Breast epithelium (tissue), 4 donors: ENCODE results near the gene CNTNAP2. TPM values are rescaled to one million over a fixed set of nuclear protein-coding genes. Genes with fewer than 3 reads are reported as not detected.

ENCODE experiments used
- DNase-seq, 2 donors: peaks; one replicate each; pipeline ENCODE4 v3.0.0-alpha.2; 2019; ENCODE audit warnings: low spot score in 2 of 2
- H3K27ac ChIP-seq, 2 donors: fragments of 200-600 bp; sonication (generic) in 1 of 2; one replicate each; pipeline ENCODE4 v1.5.1; 2016 to 2019; ENCODE audit warnings: mild to moderate bottlenecking in 1 of 2
- H3K27me3 ChIP-seq, 2 donors: fragments of 200-600 bp; sonication (generic) in 1 of 2; one replicate each; pipeline versions ENCODE4 v1.5.1 to v1.6.0; 2017 to 2019; ENCODE audit warnings: control low read depth in 1 of 2, mild to moderate bottlenecking in 1 of 2
- H3K36me3 ChIP-seq: fragments of 200-600 bp; one replicate; pipeline ENCODE4 v1.5.1; 2019
- H3K4me1 ChIP-seq, 2 donors: fragments of 200-600 bp; sonication (generic); one replicate each; pipeline ENCODE4 v1.5.1; 2016 to 2019; ENCODE audit warnings: control low read depth in 1 of 2
- H3K4me3 ChIP-seq, 3 donors: fragments of 200-600 bp; sonication (generic); 1 replicate in 2 of 3; 2 replicates in 1 of 3; pipeline ENCODE4 v1.5.1; 2016 to 2019; ENCODE audit warnings: mild to moderate bottlenecking in 3 of 3, moderate library complexity in 2 of 3
- H3K9me3 ChIP-seq, 2 donors: fragments of 200-600 bp; sonication (generic) in 1 of 2; one replicate each; pipeline ENCODE4 v1.5.1; 2016 to 2019; ENCODE audit warnings: control low read depth in 1 of 2
- POLR2A ChIP-seq: fragments of 450-650 bp; IDR thresholded peaks from one replicate; pipeline ENCODE4 v1.6.1; 2016; ENCODE audit warnings: antibody characterized with exemption, mild to moderate bottlenecking, moderate library complexity
- POLR2AphosphoS5 ChIP-seq, 3 donors: sonication (generic); formaldehyde crosslinking; IDR thresholded peaks; one replicate each; pipeline ENCODE4 v1.6.1; 2017; ENCODE audit warnings: antibody characterized with exemption in 3 of 3
- intact Hi-C: fragments of 100-400 bp; cut with DNase I; formaldehyde crosslinking; loops from one replicate; pipeline ENCODE4 v1.15.1; 2023; ENCODE audit warnings: low total_unique reads
- total RNA-seq, 3 donors: library from RNA; depleted of rRNA; stranded (reverse); fragments of >200 nt; gene quantifications; one replicate each; pipeline ENCODE4 v1.1.0, GENCODE V29; 2016
- TF ChIP-seq, protein P1 (sequence below), 3 donors: fragments of 450-650 bp; IDR thresholded peaks; one replicate each; pipeline ENCODE4 v1.5.1; 2016 to 2017; ENCODE audit warnings: antibody characterized with exemption in 3 of 3, mild to moderate bottlenecking in 3 of 3, moderate library complexity in 3 of 3

Gene CNTNAP2
- total RNA-seq, 3 donors from 2014 or later: 0.29 to 0.66 TPM; not detected in 1

DNA sequence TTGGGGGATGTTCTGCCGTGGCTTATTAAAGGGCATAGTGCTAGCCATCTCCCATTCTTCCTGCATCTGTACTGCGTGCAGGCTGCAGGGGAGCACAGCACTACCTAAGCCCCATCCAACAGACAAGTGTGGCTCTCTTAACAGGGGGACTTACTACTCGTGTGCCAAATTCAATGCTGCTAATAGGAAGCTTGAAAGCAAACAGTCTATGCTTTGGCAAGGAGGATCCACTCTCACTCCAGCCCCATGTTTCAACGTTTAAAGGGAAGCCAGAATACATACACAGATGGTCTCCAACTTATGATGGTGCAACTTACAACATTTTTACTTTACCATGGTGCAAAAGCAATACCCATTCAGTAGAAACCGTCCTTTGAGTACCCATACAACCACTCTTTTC is 2245.9 kb downstream of the CNTNAP2 start:
- Histone ChIP-seq H3K27ac (no peak overlapping the region), H3K27me3 (no peaks in the 10 kb centered on the region), H3K4me1 (no peaks in the 10 kb centered on the region), H3K9me3 (no peaks in the 10 kb centered on the region), H3K36me3 (no peaks in the 10 kb centered on the region), H3K4me3 (no peak overlapping the region)
- no peak for TF ChIP-seq POLR2A
- TF ChIP-seq, protein P1, sequence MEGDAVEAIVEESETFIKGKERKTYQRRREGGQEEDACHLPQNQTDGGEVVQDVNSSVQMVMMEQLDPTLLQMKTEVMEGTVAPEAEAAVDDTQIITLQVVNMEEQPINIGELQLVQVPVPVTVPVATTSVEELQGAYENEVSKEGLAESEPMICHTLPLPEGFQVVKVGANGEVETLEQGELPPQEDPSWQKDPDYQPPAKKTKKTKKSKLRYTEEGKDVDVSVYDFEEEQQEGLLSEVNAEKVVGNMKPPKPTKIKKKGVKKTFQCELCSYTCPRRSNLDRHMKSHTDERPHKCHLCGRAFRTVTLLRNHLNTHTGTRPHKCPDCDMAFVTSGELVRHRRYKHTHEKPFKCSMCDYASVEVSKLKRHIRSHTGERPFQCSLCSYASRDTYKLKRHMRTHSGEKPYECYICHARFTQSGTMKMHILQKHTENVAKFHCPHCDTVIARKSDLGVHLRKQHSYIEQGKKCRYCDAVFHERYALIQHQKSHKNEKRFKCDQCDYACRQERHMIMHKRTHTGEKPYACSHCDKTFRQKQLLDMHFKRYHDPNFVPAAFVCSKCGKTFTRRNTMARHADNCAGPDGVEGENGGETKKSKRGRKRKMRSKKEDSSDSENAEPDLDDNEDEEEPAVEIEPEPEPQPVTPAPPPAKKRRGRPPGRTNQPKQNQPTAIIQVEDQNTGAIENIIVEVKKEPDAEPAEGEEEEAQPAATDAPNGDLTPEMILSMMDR (IDR thresholded peaks at IDR 0.05): no peak
- TF ChIP-seq POLR2AphosphoS5 (IDR thresholded peaks at IDR 0.05): no peak
- DNase-seq: no peak
- intact Hi-C loops: no loop called here

DNA sequence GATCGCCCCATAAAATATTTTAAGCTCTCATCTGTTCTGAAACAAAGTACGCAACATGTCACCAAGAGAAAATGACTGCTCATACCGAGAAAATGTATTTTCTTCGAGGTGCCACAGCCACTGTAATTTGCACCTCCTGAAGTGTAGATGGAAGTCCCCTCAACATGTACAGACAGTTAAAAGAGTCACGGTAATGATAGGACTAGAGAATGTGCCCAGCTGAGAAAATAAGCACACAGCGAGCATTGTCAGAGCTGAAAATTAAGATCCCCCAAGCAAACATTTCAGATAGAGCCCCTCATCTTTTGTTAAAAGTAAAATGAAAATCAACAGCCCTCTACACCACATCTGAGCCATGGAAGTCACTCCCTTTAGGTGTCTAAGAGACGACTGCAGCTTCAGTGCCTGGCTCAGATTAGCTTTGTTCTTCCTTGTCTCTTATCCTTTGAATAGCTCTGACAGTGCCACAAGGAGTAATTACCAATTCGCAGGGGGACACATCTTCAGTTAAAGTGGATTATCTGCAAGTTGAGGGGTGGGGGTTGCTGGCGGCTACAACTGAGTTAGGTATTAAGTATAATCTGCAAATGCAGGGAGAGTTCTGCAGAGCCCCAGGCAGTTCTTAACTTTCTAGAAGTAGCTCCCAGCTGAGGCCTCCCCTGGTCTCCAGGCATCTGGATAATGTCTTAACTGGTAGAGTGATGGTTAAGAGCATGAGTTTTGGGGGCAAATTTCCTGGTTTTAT is 2251.3 kb downstream of the CNTNAP2 start:
- intact Hi-C loops: no loop called here

DNA sequence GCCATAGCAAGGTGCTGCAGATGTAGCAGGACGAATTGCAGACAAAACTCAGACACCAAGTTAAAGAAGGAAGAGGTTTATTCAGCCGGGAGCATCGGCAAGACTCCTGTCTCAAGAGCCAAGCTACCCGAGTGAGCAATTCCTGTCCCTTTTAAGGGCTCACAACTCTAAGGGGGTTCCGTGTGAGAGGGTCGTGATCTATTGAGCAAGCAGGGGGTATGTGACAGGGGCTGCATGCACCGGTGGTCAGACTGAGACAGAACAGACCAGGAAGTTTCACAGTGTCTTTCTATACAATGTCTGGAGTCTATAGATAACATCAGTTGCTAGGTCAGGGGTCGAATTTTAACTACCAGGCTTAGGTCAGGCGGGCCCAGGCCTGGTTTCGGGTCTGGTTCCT is 2252.0 kb downstream of the CNTNAP2 start:
- DNase-seq: no peak
- peaks cover 5 to 7% of the 10 kb centered on the region in 2 donors for H3K9me3 ChIP-seq
- H3K4me3 ChIP-seq: no peak overlapping the region
- H3K27me3 ChIP-seq: no peaks in the 10 kb centered on the region
- intact Hi-C loops: no loop called here
- no peak overlapping the region for H3K27ac ChIP-seq
- no peak for TF ChIP-seq POLR2A
- TF ChIP-seq POLR2AphosphoS5 (IDR thresholded peaks at IDR 0.05): no peak
- TF ChIP-seq, protein P1 (IDR thresholded peaks at IDR 0.05): no peak
- no peaks in the 10 kb centered on the region for H3K4me1 ChIP-seq
- no peaks in the 10 kb centered on the region for H3K36me3 ChIP-seq

More for the DNA sequence above, 2251.3 kb downstream of the CNTNAP2 start:
- TF ChIP-seq POLR2AphosphoS5 (IDR thresholded peaks at IDR 0.05): no peak
- TF ChIP-seq, protein P1 (IDR thresholded peaks at IDR 0.05): no peak
- H3K27me3 ChIP-seq: no peaks in the 10 kb centered on the region
- H3K36me3 ChIP-seq: no peaks in the 10 kb centered on the region
- H3K4me3 ChIP-seq: no peak overlapping the region
- peaks cover 5 to 7% of the 10 kb centered on the region in 2 donors for H3K9me3 ChIP-seq
- no peak for DNase-seq
- H3K4me1 ChIP-seq: no peaks in the 10 kb centered on the region
- H3K27ac ChIP-seq: no peak overlapping the region

DNA sequence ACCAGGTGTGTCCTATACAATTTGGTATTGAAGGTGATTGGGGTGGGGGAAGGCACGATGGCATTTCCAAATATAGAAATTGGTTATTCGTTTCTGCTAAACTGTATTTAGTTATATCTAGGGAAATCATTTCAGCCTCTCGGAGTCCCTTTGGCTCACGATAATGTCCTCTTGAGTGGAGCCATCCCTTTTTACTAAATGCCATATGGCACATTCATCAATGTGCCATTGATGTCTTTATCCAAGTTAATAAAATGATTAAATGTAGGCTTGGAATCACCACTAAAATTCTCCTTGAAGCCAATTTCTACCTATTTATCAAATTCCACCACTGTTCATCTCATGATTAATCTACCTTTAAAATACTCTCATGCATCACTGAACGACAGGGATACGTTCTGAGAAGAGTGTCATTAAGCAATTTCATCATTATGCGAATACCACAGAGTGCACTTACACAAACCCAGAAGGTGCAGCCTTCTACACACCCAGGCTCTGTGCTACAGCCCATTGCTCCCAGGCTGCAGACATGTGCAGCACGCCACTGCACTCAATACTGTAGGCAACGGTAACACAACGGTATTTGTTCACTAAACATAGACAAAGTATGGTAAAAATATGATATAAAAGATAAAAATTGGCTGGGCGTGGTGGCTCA is 2254.8 kb downstream of the CNTNAP2 start:
- no peaks in the 10 kb centered on the region for H3K27me3 ChIP-seq
- no peak overlapping the region for H3K27ac ChIP-seq
- H3K4me1 ChIP-seq: no peaks in the 10 kb centered on the region
- TF ChIP-seq, protein P1 (IDR thresholded peaks at IDR 0.05): no peak
- TF ChIP-seq POLR2AphosphoS5 (IDR thresholded peaks at IDR 0.05) (no peak), POLR2A (no peak)
- no peak overlapping the region for H3K4me3 ChIP-seq
- peaks cover 5 to 7% of the 10 kb centered on the region in 2 donors for H3K9me3 ChIP-seq
- no peaks in the 10 kb centered on the region for H3K36me3 ChIP-seq
- DNase-seq: no peak
- intact Hi-C loops: no loop called here
